DOHH2 (cell line): ENCODE results near the gene GTF2I.

Experiments used
- H3F3A ChIP-seq: fragments of 200-600 bp; sonication (generic), shearing (Covaris generic); 2 replicates; pipeline ENCODE4 v1.6.0; 2016; ENCODE audit warnings: antibody characterized with exemption, mild to moderate bottlenecking; ENCODE audit not compliant: control insufficient read depth, insufficient read depth
- H3K27ac ChIP-seq: fragments of 200-600 bp; sonication (generic); 2 replicates; pipeline ENCODE4 v1.5.1; 2014; ENCODE audit warnings: low read depth, mild to moderate bottlenecking, low read length, moderate library complexity
- H3K27me3 ChIP-seq: fragments of 200-600 bp; sonication (generic); 2 replicates; pipeline ENCODE4 v1.6.1; 2014; ENCODE audit warnings: mild to moderate bottlenecking, low read length, mixed read lengths; ENCODE audit not compliant: control insufficient read depth
- H3K36me3 ChIP-seq: fragments of 200-600 bp; sonication (generic); 2 replicates; pipeline ENCODE4 v1.6.1; 2014; ENCODE audit warnings: mild to moderate bottlenecking, low read length, moderate library complexity, mixed read lengths; ENCODE audit not compliant: control insufficient read depth
- H3K4me1 ChIP-seq: fragments of 200-600 bp; sonication (generic); 2 replicates; pipeline ENCODE4 v1.6.1; 2014; ENCODE audit warnings: mild to moderate bottlenecking, low read length, mixed read lengths; ENCODE audit not compliant: control insufficient read depth
- H3K4me2 ChIP-seq: fragments of 200-600 bp; sonication (generic); 2 replicates; pipeline ENCODE4 v1.6.0; 2014; ENCODE audit warnings: mild to moderate bottlenecking, low read length, moderate library complexity
- H3K4me3 ChIP-seq: fragments of 200-600 bp; sonication (generic); 2 replicates; pipeline ENCODE4 v1.5.1; 2014; ENCODE audit warnings: mild to moderate bottlenecking, low read length, mixed read lengths
- H3K79me2 ChIP-seq: fragments of 200-600 bp; sonication (generic); 2 replicates; pipeline ENCODE4 v1.6.1; 2014; ENCODE audit warnings: mild to moderate bottlenecking, low read length, mixed read lengths; ENCODE audit not compliant: control insufficient read depth
- H3K9me2 ChIP-seq: fragments of 200-600 bp; sonication (generic); replicated peaks from 2 replicates; pipeline ENCODE4 v1.6.1; 2014; ENCODE audit warnings: mild to moderate bottlenecking, low read length, mixed read lengths; ENCODE audit not compliant: control insufficient read depth
- H3K9me3 ChIP-seq: fragments of 200-600 bp; sonication (generic); 2 replicates; pipeline ENCODE4 v1.6.1; 2014; ENCODE audit warnings: antibody characterized with exemption, low read length, mixed read lengths; ENCODE audit not compliant: control insufficient read depth, insufficient read depth
- H4K20me1 ChIP-seq: fragments of 200-600 bp; sonication (generic); 2 replicates; pipeline ENCODE4 v1.6.0; 2014; ENCODE audit warnings: low read depth, mild to moderate bottlenecking, antibody characterized with exemption, low read length, moderate library complexity; ENCODE audit not compliant: control insufficient read depth, insufficient read depth
- CTCF ChIP-seq: fragments of 200-600 bp; sonication (generic); IDR thresholded peaks from one replicate; pipeline ENCODE4 v1.5.1; 2014; ENCODE audit warnings: antibody characterized with exemption, mild to moderate bottlenecking, low read depth, low read length; ENCODE audit not compliant: poor library complexity, severe bottlenecking
- EZH2phosphoT487 ChIP-seq: fragments of 200-600 bp; sonication (generic); IDR thresholded peaks from 2 replicates; pipeline ENCODE4 v1.6.1; 2017; ENCODE audit warnings: borderline replicate concordance, mild to moderate bottlenecking, antibody characterized with exemption, low read length, moderate library complexity, mixed read lengths

GTF2I gene

DNA sequence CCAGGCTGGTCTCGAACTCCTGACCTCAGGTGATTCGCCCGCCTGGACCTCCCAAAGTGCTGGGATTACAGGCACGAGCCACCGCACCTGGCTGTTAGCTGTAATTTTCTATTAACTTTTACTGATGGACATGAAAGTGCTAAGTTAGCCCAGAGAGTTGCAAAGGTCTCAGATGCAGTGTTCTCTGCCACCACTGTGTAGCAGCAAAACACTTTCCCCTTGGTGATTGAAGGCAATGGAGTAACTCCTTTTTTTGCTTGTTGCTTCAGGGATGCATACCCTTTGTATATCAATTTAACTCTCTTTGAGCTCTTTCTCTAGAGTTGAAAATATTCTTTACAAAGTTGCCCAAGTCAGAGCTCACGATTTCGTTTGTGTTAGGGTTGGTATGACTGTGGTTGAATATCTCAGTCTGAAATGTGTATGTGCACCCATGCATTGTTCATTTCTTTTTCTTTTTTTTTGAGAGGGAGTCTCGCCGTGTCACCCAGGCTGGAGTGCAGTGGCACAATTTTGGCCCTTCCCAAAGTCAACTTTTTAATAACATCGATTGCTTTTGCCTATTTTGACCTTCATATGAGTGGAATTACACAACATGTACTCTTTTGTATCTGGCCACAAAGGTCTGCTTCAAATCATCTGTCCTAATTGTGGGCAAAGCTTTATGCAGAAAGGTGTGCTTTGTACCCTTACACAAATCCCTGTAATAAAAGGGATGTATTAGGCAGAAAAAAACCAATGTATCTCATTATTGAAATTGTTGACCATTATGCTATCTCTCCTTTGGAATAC, 52.6 kb downstream of the GTF2I start:
- Histone ChIP-seq H3K79me2 (peaks cover 23% of the 10 kb centered on the region; the same call in 1 of the 2 replicates), H3K27ac (no peak overlapping the region), H3K9me3 (no peaks in the 10 kb centered on the region), H3K9me2 (no peaks in the 10 kb centered on the region), H3F3A (peaks cover 21% of the 10 kb centered on the region), H3K4me2 (no peak overlapping the region), H3K36me3 (peaks cover 100% of the 10 kb centered on the region), H3K4me1 (no peaks in the 10 kb centered on the region), H4K20me1 (no peaks in the 10 kb centered on the region), H3K4me3 (no peak overlapping the region), H3K27me3 (no peaks in the 10 kb centered on the region)
- TF ChIP-seq EZH2phosphoT487 (no peak), CTCF (peak; percentile 30)

DNA sequence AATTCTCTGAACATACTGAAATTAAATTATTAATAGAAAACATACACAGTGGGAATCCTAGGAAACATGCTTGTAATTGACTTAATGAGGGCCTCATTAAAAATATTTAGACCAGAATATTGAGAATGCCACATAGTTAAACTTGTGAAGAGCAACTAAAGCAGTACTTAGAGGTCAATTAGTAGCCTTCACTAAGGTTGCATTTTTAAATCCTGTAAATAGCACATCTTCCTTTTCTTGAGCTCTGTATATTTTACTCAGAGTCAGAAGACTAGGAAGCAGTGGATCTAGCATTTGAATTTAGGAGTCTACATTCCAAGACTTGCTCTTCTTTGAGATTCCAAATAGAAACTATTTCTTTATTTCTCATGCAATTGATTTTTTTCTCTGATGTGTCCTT, 56.0 kb downstream of the GTF2I start:
- no peak for TF ChIP-seq EZH2phosphoT487
- no peak for TF ChIP-seq CTCF
- peaks cover 18% of the 10 kb centered on the region; the same call in 1 of the 2 replicates for H3K79me2 ChIP-seq
- H3K36me3 ChIP-seq = peaks cover 100% of the 10 kb centered on the region
- H3F3A ChIP-seq = peaks cover 43% of the 10 kb centered on the region
- H3K9me2 ChIP-seq = no peaks in the 10 kb centered on the region
- no peak overlapping the region for H3K4me2 ChIP-seq
- no peaks in the 10 kb centered on the region for H3K4me1 ChIP-seq
- no peaks in the 10 kb centered on the region for H4K20me1 ChIP-seq
- H3K9me3 ChIP-seq = no peaks in the 10 kb centered on the region
- no peak overlapping the region for H3K4me3 ChIP-seq
- H3K27me3 ChIP-seq = no peaks in the 10 kb centered on the region
- no peak overlapping the region for H3K27ac ChIP-seq

- peaks cover 97% of the 10 kb centered on the region for H3K36me3 ChIP-seq
- H3K4me1 ChIP-seq = no peaks in the 10 kb centered on the region
- no peaks in the 10 kb centered on the region for H3K27me3 ChIP-seq
- H3K4me3 ChIP-seq = no peak overlapping the region
- peaks cover 45% of the 10 kb centered on the region for H3F3A ChIP-seq
- peaks cover 11% of the 10 kb centered on the region for H3K79me2 ChIP-seq
- TF ChIP-seq CTCF (no peak), EZH2phosphoT487 (no peak)
- no peak overlapping the region for H3K27ac ChIP-seq
- H3K9me3 ChIP-seq = no peaks in the 10 kb centered on the region
- no peaks in the 10 kb centered on the region for H3K9me2 ChIP-seq
- H3K4me2 ChIP-seq = no peak overlapping the region
- H4K20me1 ChIP-seq = no peaks in the 10 kb centered on the region
Measured at GRCh38 chr7:74717889-74718288, 60.4 kb downstream of the GTF2I start.
